Upper lobe of left lung (tissue), 6 donors: ENCODE data around the gene EPHA2. TPM values are rescaled to one million over a fixed set of nuclear protein-coding genes. Genes with fewer than 3 reads are reported as not detected.

ENCODE experiments used
- ATAC-seq, 2 donors: fragments of 200-7000 bp; cut with Tn5 transposase; one replicate each; pipeline ENCODE4 v1.9.1; 2022; ENCODE audit warnings: mild to moderate bottlenecking in 2 of 2, moderate library complexity in 2 of 2; ENCODE audit not compliant: low FRiP score in 2 of 2
- DNase-seq, 2 donors: peaks; one replicate each; pipeline ENCODE4 v3.0.0-alpha.2; 2019 to 2020
- H3K27ac ChIP-seq, 4 donors: fragments of 200-600 bp; sonication (generic); one replicate each; pipeline ENCODE4 v1.5.1; 2016 to 2019
- H3K27me3 ChIP-seq, 4 donors: fragments of 200-600 bp; sonication (generic); one replicate each; pipeline ENCODE4 v1.5.1; 2017 to 2019
- H3K36me3 ChIP-seq, 4 donors: fragments of 200-600 bp; sonication (generic); one replicate each; pipeline ENCODE4 v1.5.1; 2016 to 2019
- H3K4me1 ChIP-seq, 4 donors: fragments of 200-600 bp; sonication (generic); one replicate each; pipeline ENCODE4 v1.5.1; 2018 to 2019
- H3K4me3 ChIP-seq, 4 donors: fragments of 200-600 bp; sonication (generic); one replicate each; pipeline ENCODE4 v1.5.1; 2017 to 2019; ENCODE audit warnings: mild to moderate bottlenecking in 2 of 4, moderate library complexity in 1 of 4
- H3K9me3 ChIP-seq, 4 donors: fragments of 200-600 bp; sonication (generic); one replicate each; pipeline ENCODE4 v1.5.1; 2018 to 2019
- EP300 ChIP-seq, 4 donors: sonication (generic); formaldehyde crosslinking; IDR thresholded peaks; one replicate each; pipeline ENCODE4 v1.5.1; 2017; ENCODE audit warnings: antibody characterized with exemption in 4 of 4, control low read depth in 2 of 4
- POLR2A ChIP-seq, 4 donors: fragments of 450-650 bp; IDR thresholded peaks; one replicate each; pipeline ENCODE4 v1.5.1; 2016 to 2017; ENCODE audit warnings: antibody characterized with exemption in 4 of 4, mild to moderate bottlenecking in 2 of 4
- POLR2AphosphoS5 ChIP-seq, 2 donors: sonication (generic); formaldehyde crosslinking; IDR thresholded peaks; one replicate each; pipeline ENCODE4 v1.5.1; 2017; ENCODE audit warnings: antibody characterized with exemption in 2 of 2
- WGBS, 2 donors: methylation state at CpG; one replicate each; pipeline ENCODE4 v1.1.5; 2017 to 2018; 5-methylcytosine and 5-hydroxymethylcytosine counted together
- total RNA-seq, 6 donors: library from RNA; depleted of rRNA in 4 of 6; stranded (reverse); fragments of >200 nt in 4 of 6; gene quantifications; one replicate each; pipeline versions ENCODE4 v1.1.0 to v1.2.1, GENCODE V29; 2016 to 2021
- TF ChIP-seq, protein P1 (sequence below), 6 experiments: fragments of 450-650 bp in 4 of 6; fragments of 200-600 bp in 2 of 6; sonication (generic) in 2 of 6; IDR thresholded peaks; one replicate each; pipeline ENCODE4 v1.5.1; 2016 to 2019; ENCODE audit warnings: antibody characterized with exemption in 6 of 6
- donor health status: DM: no; HTN: no; CAD: no; lungs with moderate emphysema.
- donor health status: DM: no; HTN: yes; CAD: no; lungs with severe emphysema.

Gene EPHA2
- total RNA-seq, 6 donors from 2014 or later, result 21.0 to 66.3 (median 38.7) TPM

DNA sequence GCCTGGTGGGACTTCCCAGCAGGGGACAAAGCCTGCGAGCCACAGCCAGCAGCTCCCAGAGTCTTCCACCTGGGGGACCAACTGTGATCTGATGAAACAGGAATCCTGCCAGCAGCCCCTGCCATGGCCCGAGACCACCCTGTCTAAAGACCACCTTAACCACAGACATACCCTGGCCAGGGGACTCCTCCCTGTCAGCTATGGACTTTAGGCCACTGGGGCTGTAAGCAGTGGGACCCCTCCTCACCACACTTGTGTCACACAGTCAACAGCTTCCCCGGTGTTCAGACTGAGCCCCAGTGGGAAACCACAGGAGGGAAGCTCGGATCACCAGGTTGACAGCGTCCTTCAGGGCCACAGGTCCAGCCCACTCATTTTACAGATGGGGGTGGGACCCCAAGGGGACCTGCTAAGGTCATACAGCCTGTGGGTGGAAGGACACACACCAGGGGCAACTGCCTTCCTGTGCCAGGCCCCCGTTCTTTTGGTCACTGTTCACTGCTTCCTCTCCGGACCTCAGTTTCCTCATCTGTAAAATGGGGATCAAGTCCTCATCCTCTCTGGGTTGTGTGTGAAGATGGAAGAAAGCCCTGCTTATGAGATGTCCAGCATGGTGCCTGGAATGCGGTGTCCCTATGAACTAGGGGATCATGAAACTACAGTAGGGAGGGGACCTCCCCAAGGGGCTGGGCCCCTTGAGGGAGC, 11.4 kb downstream of the EPHA2 start:
- peaks cover 75 to 83% (median 79%) of the 10 kb centered on the region in 4 donors for H3K4me1 ChIP-seq
- no peak for ATAC-seq
- DNase-seq, result no peak

DNA sequence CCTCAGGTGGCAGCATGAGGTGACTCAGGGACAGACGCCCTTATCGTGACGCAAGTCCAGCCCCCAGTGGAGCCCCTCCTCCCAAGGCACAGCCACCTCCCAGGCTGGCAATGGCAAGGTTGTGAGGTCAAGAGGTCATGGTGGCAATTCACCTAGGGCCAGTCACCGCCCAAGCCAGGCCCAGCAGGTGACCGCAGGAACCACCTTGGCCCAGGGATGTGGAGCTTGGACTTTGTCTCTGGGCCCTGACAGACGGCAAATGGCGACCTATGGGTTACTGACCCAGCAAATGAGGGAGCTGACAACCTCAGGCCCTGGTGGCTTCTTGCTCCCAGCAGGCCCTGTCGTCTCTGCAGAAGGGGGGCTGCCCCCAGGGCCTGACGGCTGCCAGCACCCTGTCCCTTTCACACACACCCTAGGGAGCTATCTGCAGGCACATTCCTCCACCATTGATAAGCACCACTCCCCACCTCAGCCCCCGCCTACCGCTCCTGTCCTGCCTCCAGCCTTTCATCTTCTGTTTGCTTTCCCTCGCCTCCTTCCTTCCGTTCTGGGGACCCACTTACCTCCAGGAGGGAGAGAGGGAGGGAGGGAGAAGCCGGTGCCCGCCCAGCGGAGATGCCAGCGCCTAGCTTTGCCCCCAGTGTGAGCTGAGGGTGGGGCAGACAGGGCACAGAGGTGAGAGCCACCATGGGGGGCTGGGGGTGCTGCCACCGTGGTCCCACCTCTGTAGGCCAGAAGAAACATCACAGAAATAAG, 12.1 kb downstream of the EPHA2 start:
- H3K27me3 ChIP-seq, result no peaks in the 10 kb centered on the region
- DNase-seq, result peak; percentile 86 to 87
- peaks cover 0 to 17% (median 13%) of the 10 kb centered on the region in 4 donors for H3K36me3 ChIP-seq
- H3K27ac ChIP-seq, result peak overlapping the region; percentile 82 to 92 (median 86)
- H3K4me3 ChIP-seq, result peak overlapping the region in 1 of 4 donors; percentile 13
- whole genome bisulfite sequencing, 2 donors, result 52% methylated on average over 4 to 18 of the region's 18 CpGs
- peak; percentile 35 to 90 for ATAC-seq
- TF ChIP-seq EP300 (IDR thresholded peaks at IDR 0.05) (peak in 3 of 4 donors; percentile 13 to 69 (median 67)), POLR2AphosphoS5 (IDR thresholded peaks at IDR 0.05) (peak; percentile 52 to 57), POLR2A (IDR thresholded peaks at IDR 0.05) (peak in 1 of 4 donors; percentile 37)
- TF ChIP-seq, protein P1, sequence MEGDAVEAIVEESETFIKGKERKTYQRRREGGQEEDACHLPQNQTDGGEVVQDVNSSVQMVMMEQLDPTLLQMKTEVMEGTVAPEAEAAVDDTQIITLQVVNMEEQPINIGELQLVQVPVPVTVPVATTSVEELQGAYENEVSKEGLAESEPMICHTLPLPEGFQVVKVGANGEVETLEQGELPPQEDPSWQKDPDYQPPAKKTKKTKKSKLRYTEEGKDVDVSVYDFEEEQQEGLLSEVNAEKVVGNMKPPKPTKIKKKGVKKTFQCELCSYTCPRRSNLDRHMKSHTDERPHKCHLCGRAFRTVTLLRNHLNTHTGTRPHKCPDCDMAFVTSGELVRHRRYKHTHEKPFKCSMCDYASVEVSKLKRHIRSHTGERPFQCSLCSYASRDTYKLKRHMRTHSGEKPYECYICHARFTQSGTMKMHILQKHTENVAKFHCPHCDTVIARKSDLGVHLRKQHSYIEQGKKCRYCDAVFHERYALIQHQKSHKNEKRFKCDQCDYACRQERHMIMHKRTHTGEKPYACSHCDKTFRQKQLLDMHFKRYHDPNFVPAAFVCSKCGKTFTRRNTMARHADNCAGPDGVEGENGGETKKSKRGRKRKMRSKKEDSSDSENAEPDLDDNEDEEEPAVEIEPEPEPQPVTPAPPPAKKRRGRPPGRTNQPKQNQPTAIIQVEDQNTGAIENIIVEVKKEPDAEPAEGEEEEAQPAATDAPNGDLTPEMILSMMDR (IDR thresholded peaks at IDR 0.05), result no peak
- no peaks in the 10 kb centered on the region for H3K9me3 ChIP-seq
- H3K4me1 ChIP-seq, result peaks cover 82 to 90% (median 87%) of the 10 kb centered on the region in 4 donors

More for the DNA sequence above, 11.4 kb downstream of the EPHA2 start:
- TF ChIP-seq POLR2A (IDR thresholded peaks at IDR 0.05), result no peak
- TF ChIP-seq, protein P1 (IDR thresholded peaks at IDR 0.05), result peak in 1 of 6 experiments; percentile 10
- Histone ChIP-seq H3K36me3 (peaks cover 0 to 24% (median 20%) of the 10 kb centered on the region in 4 donors), H3K9me3 (no peaks in the 10 kb centered on the region), H3K4me3 (peak overlapping the region in 3 of 4 donors; percentile 15 to 40 (median 17)), H3K27ac (peak overlapping the region; percentile 82 to 92 (median 86)), H3K27me3 (no peaks in the 10 kb centered on the region)
- WGBS, 2 donors, result 47 to 62% methylated on average over 5 to 8 of the region's 8 CpGs

- no peak for TF ChIP-seq POLR2AphosphoS5 (IDR thresholded peaks at IDR 0.05)
- TF ChIP-seq EP300 (IDR thresholded peaks at IDR 0.05), result no peak
- no peak for TF ChIP-seq POLR2A (IDR thresholded peaks at IDR 0.05)
- TF ChIP-seq, protein P1 (IDR thresholded peaks at IDR 0.05), result no peak
- Histone ChIP-seq H3K4me3 (no peak overlapping the region), H3K36me3 (peaks cover 0 to 15% (median 9%) of the 10 kb centered on the region in 4 donors), H3K27ac (peak overlapping the region; percentile 82 to 92 (median 86)), H3K4me1 (peaks cover 82 to 95% (median 93%) of the 10 kb centered on the region in 4 donors), H3K9me3 (no peaks in the 10 kb centered on the region), H3K27me3 (no peaks in the 10 kb centered on the region)
- DNase-seq (no peak), ATAC-seq (no peak)
- 85 to 93% methylated on average over 3 to 7 of the region's 7 CpGs for WGBS, 2 donors
These were observed 12.8 kb downstream of the EPHA2 start for GRCh38 chr1:16143005-16143565.

DNA sequence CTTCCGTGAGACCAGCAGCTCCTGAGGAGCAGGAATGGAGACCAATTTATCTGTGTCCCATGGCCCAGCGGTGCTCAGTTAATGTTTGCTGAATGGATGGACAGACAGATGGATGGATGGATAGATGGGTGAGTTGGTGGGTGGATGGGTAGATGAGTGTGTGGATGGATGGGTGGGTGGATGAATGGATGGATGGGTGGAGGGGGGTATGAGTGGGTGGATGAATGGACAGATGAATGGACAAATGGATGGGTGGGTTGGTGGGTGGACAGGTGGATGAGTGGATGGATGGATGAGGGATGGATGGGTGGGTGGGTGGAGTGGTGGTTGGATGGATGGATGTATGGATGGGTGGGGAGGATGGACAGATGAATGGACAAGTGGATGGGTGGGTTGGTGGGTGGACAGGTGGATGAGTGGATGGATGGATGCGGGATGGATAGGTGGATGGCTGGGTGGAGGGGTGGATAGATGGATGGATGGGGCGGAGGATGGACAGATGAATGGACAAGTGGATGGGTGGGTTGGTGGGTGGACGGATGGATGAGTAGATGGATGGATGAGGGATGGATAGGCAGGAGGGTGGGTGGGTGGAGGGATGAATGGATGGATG, 13.4 kb downstream of the EPHA2 start:
- Histone ChIP-seq H3K27me3 (no peaks in the 10 kb centered on the region), H3K9me3 (no peaks in the 10 kb centered on the region), H3K4me3 (no peak overlapping the region), H3K36me3 (peaks cover 3 to 15% (median 11%) of the 10 kb centered on the region in 4 donors), H3K4me1 (peaks cover 82 to 93% (median 91%) of the 10 kb centered on the region in 4 donors), H3K27ac (peak overlapping the region; percentile 83 to 92 (median 86))
- ATAC-seq (no peak), DNase-seq (no peak)
- WGBS, 2 donors, result 80 to 89% methylated on average over 5 of the region's 5 CpGs
- TF ChIP-seq EP300 (IDR thresholded peaks at IDR 0.05) (no peak), POLR2A (IDR thresholded peaks at IDR 0.05) (no peak), POLR2AphosphoS5 (IDR thresholded peaks at IDR 0.05) (no peak)
- TF ChIP-seq, protein P1 (IDR thresholded peaks at IDR 0.05), result no peak
